Measurements from ENCODE around the gene ASCC1. TPM values are rescaled to one million over a fixed set of nuclear protein-coding genes. Genes with fewer than 3 reads are reported as not detected.

ASCC1 gene
- total and polyA plus RNA-seq, 10 donors = 11.9 to 41.7 (median 33.8) TPM

GRCh38 chr10:72095195-72095594 is 120.9 kb downstream of the ASCC1 start:
- no peak overlapping the region for H3K27ac ChIP-seq
- 87 to 92% (median 92%) methylated on average over 4 of the region's 4 CpGs for WGBS, 5 donors
- no peak for DNase-seq
- H3K36me3 ChIP-seq = peaks cover 0 to 75% (median 20%) of the 10 kb centered on the region in 6 donors
- H3K4me3 ChIP-seq = no peak overlapping the region
- peaks cover 0 to 2% (median 0%) of the 10 kb centered on the region in 6 donors for H3K4me1 ChIP-seq
- H3K27me3 ChIP-seq (replicated peaks in 1 of 7) = no peaks in the 10 kb centered on the region
- intact Hi-C loops (cut with DNase I; ENCODE audit: low total_unique reads) = no loop called here
- H3K9me3 ChIP-seq = no peaks in the 10 kb centered on the region
- TF ChIP-seq, protein P1, sequence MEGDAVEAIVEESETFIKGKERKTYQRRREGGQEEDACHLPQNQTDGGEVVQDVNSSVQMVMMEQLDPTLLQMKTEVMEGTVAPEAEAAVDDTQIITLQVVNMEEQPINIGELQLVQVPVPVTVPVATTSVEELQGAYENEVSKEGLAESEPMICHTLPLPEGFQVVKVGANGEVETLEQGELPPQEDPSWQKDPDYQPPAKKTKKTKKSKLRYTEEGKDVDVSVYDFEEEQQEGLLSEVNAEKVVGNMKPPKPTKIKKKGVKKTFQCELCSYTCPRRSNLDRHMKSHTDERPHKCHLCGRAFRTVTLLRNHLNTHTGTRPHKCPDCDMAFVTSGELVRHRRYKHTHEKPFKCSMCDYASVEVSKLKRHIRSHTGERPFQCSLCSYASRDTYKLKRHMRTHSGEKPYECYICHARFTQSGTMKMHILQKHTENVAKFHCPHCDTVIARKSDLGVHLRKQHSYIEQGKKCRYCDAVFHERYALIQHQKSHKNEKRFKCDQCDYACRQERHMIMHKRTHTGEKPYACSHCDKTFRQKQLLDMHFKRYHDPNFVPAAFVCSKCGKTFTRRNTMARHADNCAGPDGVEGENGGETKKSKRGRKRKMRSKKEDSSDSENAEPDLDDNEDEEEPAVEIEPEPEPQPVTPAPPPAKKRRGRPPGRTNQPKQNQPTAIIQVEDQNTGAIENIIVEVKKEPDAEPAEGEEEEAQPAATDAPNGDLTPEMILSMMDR (IDR thresholded peaks at IDR 0.05 in 8 of 11, conservative IDR thresholded peaks at IDR 0.05 in 3 of 11) = no peak
- TF ChIP-seq POLR2A (IDR thresholded peaks at IDR 0.05) = no peak
- no peak for TF ChIP-seq POLR2AphosphoS5 (IDR thresholded peaks at IDR 0.05)

DNA sequence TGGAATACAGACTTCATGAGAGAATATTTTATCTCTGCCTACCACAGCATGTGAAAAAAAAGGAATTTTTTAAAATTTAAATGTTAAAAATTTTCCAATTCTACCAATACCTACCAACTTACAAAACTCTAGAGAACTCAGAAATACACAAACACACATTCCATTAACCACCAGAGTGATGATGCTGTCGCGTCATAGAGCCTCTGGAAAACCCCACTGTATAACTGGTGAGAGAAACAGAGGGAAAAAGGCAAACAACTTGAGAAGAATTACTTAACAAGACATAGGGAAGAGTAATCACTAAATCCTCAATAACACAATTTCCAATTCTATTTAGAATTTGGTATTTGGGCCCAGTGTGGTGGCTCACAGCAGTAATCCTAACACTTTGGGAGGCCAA is 121.5 kb downstream of the ASCC1 start:
- Histone ChIP-seq H3K4me1 (peaks cover 0 to 8% (median 1%) of the 10 kb centered on the region in 6 donors), H3K27me3 (replicated peaks in 1 of 7) (no peaks in the 10 kb centered on the region), H3K36me3 (peaks cover 0 to 69% (median 18%) of the 10 kb centered on the region in 6 donors), H3K27ac (no peak overlapping the region), H3K9me3 (no peaks in the 10 kb centered on the region), H3K4me3 (no peak overlapping the region)
- TF ChIP-seq, protein P1 (IDR thresholded peaks at IDR 0.05 in 8 of 11, conservative IDR thresholded peaks at IDR 0.05 in 3 of 11) = no peak
- TF ChIP-seq POLR2A (IDR thresholded peaks at IDR 0.05) = no peak
- TF ChIP-seq POLR2AphosphoS5 (IDR thresholded peaks at IDR 0.05) = no peak
- intact Hi-C loops (cut with DNase I; ENCODE audit: low total_unique reads) = no loop called here
- 96 to 98% (median 96%) methylated on average over 2 of the region's 2 CpGs for WGBS, 5 donors
- no peak for DNase-seq

DNA sequence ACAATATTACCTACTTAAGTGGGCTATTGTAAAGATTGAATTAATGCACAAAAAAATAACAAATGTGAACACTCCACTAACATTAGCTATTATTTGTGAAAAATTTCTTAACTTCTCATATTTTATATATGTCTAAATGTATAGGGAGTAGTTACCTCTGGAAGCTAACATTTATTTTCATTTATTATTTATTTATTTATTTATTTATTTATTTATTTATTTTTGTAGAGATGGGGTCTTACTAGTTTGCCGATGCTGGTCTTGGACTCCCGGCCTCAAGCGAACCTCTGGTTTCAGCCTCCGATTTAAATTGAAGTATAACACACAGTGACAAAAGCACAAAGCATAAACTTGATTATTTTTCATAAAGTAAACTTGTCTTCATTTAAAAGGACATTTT is 122.6 kb downstream of the ASCC1 start:
- no peaks in the 10 kb centered on the region for H3K9me3 ChIP-seq
- intact Hi-C loops (cut with DNase I; ENCODE audit: low total_unique reads) = no loop called here
- no peak overlapping the region for H3K4me3 ChIP-seq
- H3K4me1 ChIP-seq = peaks cover 0 to 19% (median 12%) of the 10 kb centered on the region in 6 donors
- TF ChIP-seq POLR2A (IDR thresholded peaks at IDR 0.05) = no peak
- TF ChIP-seq, protein P1 (IDR thresholded peaks at IDR 0.05 in 8 of 11, conservative IDR thresholded peaks at IDR 0.05 in 3 of 11) = no peak
- no peak for TF ChIP-seq POLR2AphosphoS5 (IDR thresholded peaks at IDR 0.05)
- peaks cover 0 to 7% (median 3%) of the 10 kb centered on the region in 7 donors for H3K27me3 ChIP-seq (replicated peaks in 1 of 7)
- no peak overlapping the region for H3K27ac ChIP-seq
- no peak for DNase-seq
- H3K36me3 ChIP-seq = peaks cover 0 to 57% (median 17%) of the 10 kb centered on the region in 6 donors
- 73 to 97% (median 86%) methylated on average over 4 of the region's 4 CpGs for WGBS, 5 donors

DNA sequence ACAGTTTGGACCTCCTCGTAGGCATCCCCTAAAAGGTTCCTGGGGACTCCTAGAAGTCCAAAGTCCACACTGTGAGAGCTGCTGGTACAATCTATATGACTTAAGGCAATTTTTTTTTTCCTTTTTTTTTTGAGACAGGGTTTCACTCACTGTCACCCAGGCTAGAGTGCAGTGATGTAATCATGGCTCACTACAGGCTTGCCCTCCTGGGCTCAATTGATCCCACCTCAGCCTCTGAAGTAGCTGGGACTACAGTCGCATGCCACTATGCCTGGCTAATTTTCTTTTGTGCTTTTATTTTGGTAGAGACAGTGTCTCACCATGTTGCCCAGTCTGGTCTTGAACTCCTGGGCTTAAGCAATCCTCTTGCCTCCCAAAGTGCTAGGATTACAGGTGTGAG is 123.1 kb downstream of the ASCC1 start:
- intact Hi-C loops (cut with DNase I; ENCODE audit: low total_unique reads) = no loop called here
- H3K4me3 ChIP-seq = no peak overlapping the region
- 91 to 97% (median 93%) methylated on average over 2 of the region's 2 CpGs for WGBS, 5 donors
- H3K4me1 ChIP-seq = peaks cover 0 to 24% (median 16%) of the 10 kb centered on the region in 6 donors
- DNase-seq = no peak
- H3K27ac ChIP-seq = no peak overlapping the region
- H3K27me3 ChIP-seq (replicated peaks in 1 of 7) = peaks cover 0 to 11% (median 7%) of the 10 kb centered on the region in 7 donors
- H3K36me3 ChIP-seq = peaks cover 0 to 53% (median 15%) of the 10 kb centered on the region in 6 donors
- H3K9me3 ChIP-seq = no peaks in the 10 kb centered on the region
- TF ChIP-seq, protein P1 (IDR thresholded peaks at IDR 0.05 in 8 of 11, conservative IDR thresholded peaks at IDR 0.05 in 3 of 11) = no peak
- TF ChIP-seq POLR2A (IDR thresholded peaks at IDR 0.05) = no peak

Measured in spleen (tissue), 11 donors.